ENCODE measurements around the gene RANBP3.

DNA sequence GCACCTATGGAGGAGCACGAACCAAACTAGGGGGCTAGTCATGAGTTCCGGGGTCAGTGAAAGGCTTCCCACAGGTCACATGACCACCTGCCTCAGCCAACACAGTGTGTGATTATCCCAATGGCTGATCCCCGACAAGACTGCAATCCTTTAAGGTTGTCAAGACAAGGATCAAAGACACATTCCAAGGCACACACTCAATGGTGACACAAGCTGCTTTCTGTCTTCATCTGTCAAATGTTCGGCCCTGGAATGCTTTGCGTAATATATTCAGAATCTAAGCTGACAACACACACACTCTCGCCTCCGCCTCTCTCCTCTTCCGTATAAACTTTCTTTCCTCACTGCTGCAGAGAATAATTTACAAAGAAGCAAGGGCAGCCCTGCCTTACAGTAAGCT is 11.7 kb downstream of the RANBP3 start:
- TF ChIP-seq, protein P1, sequence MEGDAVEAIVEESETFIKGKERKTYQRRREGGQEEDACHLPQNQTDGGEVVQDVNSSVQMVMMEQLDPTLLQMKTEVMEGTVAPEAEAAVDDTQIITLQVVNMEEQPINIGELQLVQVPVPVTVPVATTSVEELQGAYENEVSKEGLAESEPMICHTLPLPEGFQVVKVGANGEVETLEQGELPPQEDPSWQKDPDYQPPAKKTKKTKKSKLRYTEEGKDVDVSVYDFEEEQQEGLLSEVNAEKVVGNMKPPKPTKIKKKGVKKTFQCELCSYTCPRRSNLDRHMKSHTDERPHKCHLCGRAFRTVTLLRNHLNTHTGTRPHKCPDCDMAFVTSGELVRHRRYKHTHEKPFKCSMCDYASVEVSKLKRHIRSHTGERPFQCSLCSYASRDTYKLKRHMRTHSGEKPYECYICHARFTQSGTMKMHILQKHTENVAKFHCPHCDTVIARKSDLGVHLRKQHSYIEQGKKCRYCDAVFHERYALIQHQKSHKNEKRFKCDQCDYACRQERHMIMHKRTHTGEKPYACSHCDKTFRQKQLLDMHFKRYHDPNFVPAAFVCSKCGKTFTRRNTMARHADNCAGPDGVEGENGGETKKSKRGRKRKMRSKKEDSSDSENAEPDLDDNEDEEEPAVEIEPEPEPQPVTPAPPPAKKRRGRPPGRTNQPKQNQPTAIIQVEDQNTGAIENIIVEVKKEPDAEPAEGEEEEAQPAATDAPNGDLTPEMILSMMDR (IDR thresholded peaks at IDR 0.05): no peak
- TF ChIP-seq ZFX (IDR thresholded peaks at IDR 0.05; ENCODE audit: borderline replicate concordance): no peak
